NCI-H2107 (cell line): Measurements from ENCODE around the gene PTPRR.

Experiments
- DNase-seq: peaks from one replicate; lab custom pipeline; 2025; lab: John Stamatoyannopoulos, UW

Gene PTPRR

DNA sequence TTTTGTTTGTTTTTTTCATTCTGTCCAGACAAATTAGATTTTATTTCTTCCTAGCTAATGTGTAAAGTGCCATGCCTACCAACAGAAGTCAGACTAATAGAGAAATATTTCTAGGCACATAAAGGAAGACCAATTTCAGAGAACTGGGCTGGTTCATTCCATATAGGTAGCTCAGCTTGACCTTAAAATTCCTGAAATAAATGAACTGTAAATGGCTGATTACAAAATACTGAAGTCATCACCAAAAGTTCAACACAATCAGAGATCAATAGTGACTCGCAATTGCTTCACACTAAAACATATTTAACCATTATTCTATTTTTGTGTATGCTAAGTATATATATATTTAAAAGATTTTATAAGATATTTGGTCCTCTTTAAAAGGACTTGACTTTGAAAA is 317.5 kb downstream of the PTPRR start:
- no peak for DNase-seq

DNA sequence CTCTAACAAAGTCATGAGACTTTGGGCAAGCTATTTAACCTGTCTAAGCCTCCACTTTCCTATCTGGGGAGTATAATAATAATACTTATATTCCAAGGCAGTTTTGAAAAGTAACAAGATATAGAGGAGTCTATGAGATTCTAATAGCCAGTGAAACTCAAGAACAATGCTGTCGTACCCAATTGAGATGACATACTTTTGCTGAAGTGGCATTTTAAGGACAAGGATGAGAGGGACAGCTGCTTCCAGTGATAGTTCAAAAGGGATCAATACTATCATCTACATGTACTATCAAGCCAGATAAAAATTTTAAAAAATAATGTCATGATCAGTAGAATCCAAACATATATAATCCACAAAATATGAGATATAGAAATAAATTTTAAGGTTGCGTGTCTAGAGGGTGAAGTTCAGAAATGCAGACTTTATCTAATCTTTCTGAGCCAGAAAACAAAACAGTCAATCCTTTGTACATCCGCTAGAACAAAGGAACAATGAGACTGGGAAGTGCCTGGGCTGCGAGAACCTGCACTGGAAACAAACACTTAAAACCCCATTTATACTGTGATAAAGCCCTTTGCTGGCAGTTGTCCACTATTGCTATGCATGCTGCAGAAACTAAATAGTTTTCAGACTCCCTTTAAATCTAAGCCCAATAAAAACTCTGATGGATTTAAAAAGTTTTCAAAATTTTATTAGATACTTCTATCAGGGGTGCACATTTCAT is 321.9 kb downstream of the PTPRR start:
- no peak for DNase-seq

DNA sequence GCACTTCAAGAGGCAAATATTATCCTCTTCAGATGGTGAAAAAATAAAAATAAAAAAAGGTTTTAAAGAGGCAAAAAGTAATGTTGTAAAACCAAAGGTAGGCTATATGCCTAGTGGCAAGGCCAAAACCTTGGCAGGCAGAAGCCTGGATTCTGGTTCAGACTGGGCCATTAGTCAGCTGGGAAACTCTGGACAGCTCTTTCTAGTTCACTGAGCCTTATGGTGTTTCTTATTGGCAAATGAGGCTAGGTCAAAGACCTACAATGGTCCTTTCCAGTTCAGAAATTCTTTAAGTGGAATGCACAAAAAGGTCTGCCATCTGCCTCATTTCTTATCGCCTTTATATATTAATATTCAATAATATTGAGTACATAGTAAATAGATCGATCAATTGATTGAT is 327.9 kb downstream of the PTPRR start:
- no peak for DNase-seq

DNA sequence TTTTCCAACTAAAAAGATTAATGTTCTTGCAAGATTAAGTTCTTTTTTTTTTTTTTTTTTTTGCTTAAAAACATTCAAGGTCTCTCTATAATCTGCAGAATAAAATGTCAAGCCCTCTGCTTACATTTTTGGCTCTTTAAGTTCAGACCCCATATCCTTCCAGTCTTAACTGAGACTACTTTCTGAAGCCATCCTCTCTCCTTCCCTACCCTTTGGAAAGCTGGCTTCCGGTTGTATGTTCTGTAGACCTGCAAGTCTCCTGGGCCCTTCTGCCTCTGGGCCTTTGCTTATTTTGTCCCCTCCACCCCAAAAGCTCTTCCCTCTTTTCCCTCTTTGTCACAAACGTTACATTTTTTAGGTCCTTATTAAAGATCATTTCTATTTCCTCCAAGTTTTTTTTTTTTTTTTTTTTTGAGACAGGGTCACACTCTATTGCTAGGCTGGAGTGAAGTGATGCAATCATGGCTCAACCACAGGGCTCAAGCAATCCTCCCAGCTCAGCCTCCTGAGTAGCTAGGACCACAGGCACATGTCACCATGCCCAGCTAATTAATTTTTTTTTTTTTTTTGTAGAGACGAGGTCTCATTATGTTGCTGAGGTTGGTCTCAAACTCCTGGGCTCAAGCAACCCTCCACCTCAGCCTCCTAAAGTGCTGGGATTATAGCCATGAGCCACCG is 329.9 kb downstream of the PTPRR start:
- no peak for DNase-seq

DNA sequence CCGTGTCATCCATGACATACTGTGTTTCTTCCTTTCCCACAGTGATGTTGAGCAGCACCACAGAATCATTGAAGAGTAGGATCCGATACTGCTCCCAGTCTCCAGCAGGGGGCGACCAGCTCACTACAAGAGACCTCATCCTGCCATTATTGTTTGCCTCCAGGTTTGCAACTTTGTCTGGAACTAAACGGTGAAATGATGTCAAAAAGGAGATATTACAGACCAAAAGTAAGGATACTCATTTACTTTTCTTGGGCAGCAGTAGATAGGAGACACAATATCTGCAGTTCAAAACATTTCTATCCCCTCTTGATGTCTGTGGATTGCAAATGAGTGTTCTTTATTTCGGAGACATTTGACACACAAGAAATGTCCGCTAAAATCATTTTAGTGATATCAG is 330.5 kb downstream of the PTPRR start:
- DNase-seq: peak; percentile 3
